Forelimb muscle (tissue), 1 donor: Measurements from ENCODE around the gene ERC1. TPM values are rescaled to one million over a fixed set of nuclear protein-coding genes. Genes with fewer than 3 reads are reported as not detected.
"Not testable (repeated sequence)": the region's sequence is repeated elsewhere in the genome, so short reads cannot be mapped to it uniquely, and the experiment has no call there.

Experiments
- DNase-seq: peaks from one replicate; pipeline ENCODE4 v3.0.0-alpha.2; 2013; ENCODE audit warnings: low read depth
- polyA plus RNA-seq: library from polyadenylated mRNA; unstranded; fragments of 120-200 nt; gene quantifications from one replicate; pipeline ENCODE4 v1.2.1, GENCODE V29; 2013; ENCODE audit not compliant: insufficient read length

ERC1 gene
- polyA plus RNA-seq, 1 donor = 20.4 TPM

GRCh38 chr12:1284611-1285010, 293.6 kb downstream of the ERC1 start:
- DNase-seq = no peak

- DNase-seq = no peak
These were observed 296.5 kb downstream of the ERC1 start for GRCh38 chr12:1287446-1287975.

GRCh38 chr12:1288333-1288732, 297.3 kb downstream of the ERC1 start:
- no peak for DNase-seq

- no peak for DNase-seq
These were observed 298.5 kb downstream of the ERC1 start for GRCh38 chr12:1289371-1290155.

GRCh38 chr12:1290716-1291115, 299.7 kb downstream of the ERC1 start:
- no peak for DNase-seq

GRCh38 chr12:1291601-1292332, 300.7 kb downstream of the ERC1 start:
- peak; percentile 90 for DNase-seq

- no peak for DNase-seq
These were observed 302.9 kb downstream of the ERC1 start for GRCh38 chr12:1293901-1294300.

- no peak for DNase-seq
These were observed 306.2 kb downstream of the ERC1 start for GRCh38 chr12:1297206-1297605.

- no peak for DNase-seq
These were observed 306.7 kb downstream of the ERC1 start for GRCh38 chr12:1297639-1298175.

- DNase-seq = no peak
These were observed 309.4 kb downstream of the ERC1 start for GRCh38 chr12:1300460-1300859.

GRCh38 chr12:1302201-1302870, 311.3 kb downstream of the ERC1 start:
- no peak for DNase-seq

- no peak for DNase-seq
These were observed 314.0 kb downstream of the ERC1 start for GRCh38 chr12:1305063-1305434.

- DNase-seq = no peak
These were observed 314.9 kb downstream of the ERC1 start for GRCh38 chr12:1305791-1306500.

- no peak for DNase-seq
These were observed 315.8 kb downstream of the ERC1 start for GRCh38 chr12:1306817-1307216.

GRCh38 chr12:1307796-1308195, 316.8 kb downstream of the ERC1 start:
- no peak for DNase-seq

- DNase-seq = no peak
These were observed 318.6 kb downstream of the ERC1 start for GRCh38 chr12:1309613-1310012.

- DNase-seq = no peak
These were observed 319.6 kb downstream of the ERC1 start for GRCh38 chr12:1310653-1311052.

- no peak for DNase-seq
These were observed 320.1 kb downstream of the ERC1 start for GRCh38 chr12:1311145-1311544.

GRCh38 chr12:1313906-1314305, 322.9 kb downstream of the ERC1 start:
- no peak for DNase-seq

- no peak for DNase-seq
These were observed 323.5 kb downstream of the ERC1 start for GRCh38 chr12:1314523-1314922.

GRCh38 chr12:1316991-1317390, 326.0 kb downstream of the ERC1 start:
- not testable (repeated sequence) for DNase-seq
